Trophoblast cell (in vitro differentiated cells and primary cell): Measurements from ENCODE around the gene NUAK2.
A peak's percentile ranks its signal among the peaks of the same experiment; 100 is the strongest.

Source experiments
- DNase-seq, 2 donors: peaks; one replicate each; pipeline ENCODE4 v3.0.0-alpha.2; 2016
- H2AFZ ChIP-seq: 2 replicates; pipeline ENCODE4 v1.6.1; 2013; ENCODE audit warnings: low read length, moderate library complexity, mild to moderate bottlenecking; ENCODE audit not compliant: insufficient read depth, poor library complexity
- H2AK5ac ChIP-seq: 2 replicates; pipeline ENCODE4 v1.6.1; 2013; ENCODE audit warnings: mild to moderate bottlenecking, low read length
- H2BK120ac ChIP-seq: 2 replicates; pipeline ENCODE4 v1.6.1; 2013; ENCODE audit warnings: low read length, mild to moderate bottlenecking, moderate library complexity; ENCODE audit not compliant: insufficient read depth, poor library complexity
- H2BK12ac ChIP-seq: 2 replicates; pipeline ENCODE4 v1.6.1; 2013; ENCODE audit warnings: mild to moderate bottlenecking, low read length, moderate library complexity
- H2BK5ac ChIP-seq: 2 replicates; pipeline ENCODE4 v1.6.1; 2013; ENCODE audit warnings: low read length, low read depth, moderate library complexity, mild to moderate bottlenecking; ENCODE audit not compliant: poor library complexity
- H3K14ac ChIP-seq: 2 replicates; pipeline ENCODE4 v1.6.1; 2013; ENCODE audit warnings: mild to moderate bottlenecking, low read length
- H3K18ac ChIP-seq: 2 replicates; pipeline ENCODE4 v1.6.1; 2013; ENCODE audit warnings: mild to moderate bottlenecking, low read length
- H3K23ac ChIP-seq: 2 replicates; pipeline ENCODE4 v1.6.1; 2013; ENCODE audit warnings: low read length
- H3K27ac ChIP-seq: 2 replicates; pipeline ENCODE4 v1.5.1; 2013; ENCODE audit warnings: low read depth, mild to moderate bottlenecking, inconsistent platforms, low read length, moderate library complexity
- H3K27me3 ChIP-seq: 2 replicates; pipeline ENCODE4 v1.6.1; 2013; ENCODE audit warnings: inconsistent platforms, mild to moderate bottlenecking, low read length, moderate library complexity; ENCODE audit not compliant: insufficient read depth
- H3K36me3 ChIP-seq, 2 experiments: 1 replicate in 1 of 2; 2 replicates in 1 of 2; pipeline ENCODE4 v1.6.1; 2013; ENCODE audit warnings: low read length in 2 of 2, mild to moderate bottlenecking in 2 of 2, moderate library complexity in 1 of 2; ENCODE audit not compliant: insufficient read depth in 2 of 2, control insufficient read depth in 1 of 2
- H3K4ac ChIP-seq: 2 replicates; pipeline ENCODE4 v1.6.1; 2013; ENCODE audit warnings: low read depth, mild to moderate bottlenecking, low read length, moderate library complexity
- H3K4me1 ChIP-seq, 2 experiments: 1 replicate in 1 of 2; 2 replicates in 1 of 2; pipeline ENCODE4 v1.6.1; 2013; ENCODE audit warnings: low read length in 2 of 2, mild to moderate bottlenecking in 2 of 2, moderate library complexity in 1 of 2; ENCODE audit not compliant: insufficient read depth in 2 of 2, control insufficient read depth in 1 of 2
- H3K4me2 ChIP-seq: 2 replicates; pipeline ENCODE4 v1.6.1; 2013; ENCODE audit warnings: inconsistent platforms, mild to moderate bottlenecking, low read length, moderate library complexity
- H3K4me3 ChIP-seq: 2 replicates; pipeline ENCODE4 v1.5.1; 2013; ENCODE audit warnings: mild to moderate bottlenecking, low read depth, low read length, inconsistent platforms
- H3K79me1 ChIP-seq: one replicate; pipeline ENCODE4 v1.6.1; 2013; ENCODE audit warnings: low read length
- H3K79me2 ChIP-seq: 2 replicates; pipeline ENCODE4 v1.6.1; 2013; ENCODE audit warnings: low read length, mild to moderate bottlenecking; ENCODE audit not compliant: control insufficient read depth, insufficient read depth, poor library complexity
- H3K9ac ChIP-seq: 2 replicates; pipeline ENCODE4 v1.6.1; 2013; ENCODE audit warnings: mild to moderate bottlenecking, low read length
- H3K9me3 ChIP-seq: 2 replicates; pipeline ENCODE4 v1.6.1; 2013; ENCODE audit warnings: low read depth, mild to moderate bottlenecking, control low read depth, inconsistent platforms, low read length; ENCODE audit not compliant: insufficient read depth
- H4K12ac ChIP-seq: 2 replicates; pipeline ENCODE4 v1.6.1; 2013; ENCODE audit warnings: low read depth, mild to moderate bottlenecking, low read length, moderate library complexity
- H4K8ac ChIP-seq: 2 replicates; pipeline ENCODE4 v1.6.1; 2013; ENCODE audit warnings: low read depth, mild to moderate bottlenecking, low read length, moderate library complexity
- H4K91ac ChIP-seq: one replicate; pipeline ENCODE4 v1.6.1; 2013; ENCODE audit warnings: low read depth, mild to moderate bottlenecking, low read length, moderate library complexity
- WGBS: extraction: QIAGEN DNeasy Blood & Tissue Kit; methylation state at CpG from one replicate; pipeline ENCODE4 v1.1.7; 2013; ENCODE audit warnings: missing lambda C conversion rate; ENCODE audit not compliant: insufficient read length, insufficient coverage; ENCODE audit errors: extremely low coverage; 5-methylcytosine and 5-hydroxymethylcytosine counted together

NUAK2 gene

DNA sequence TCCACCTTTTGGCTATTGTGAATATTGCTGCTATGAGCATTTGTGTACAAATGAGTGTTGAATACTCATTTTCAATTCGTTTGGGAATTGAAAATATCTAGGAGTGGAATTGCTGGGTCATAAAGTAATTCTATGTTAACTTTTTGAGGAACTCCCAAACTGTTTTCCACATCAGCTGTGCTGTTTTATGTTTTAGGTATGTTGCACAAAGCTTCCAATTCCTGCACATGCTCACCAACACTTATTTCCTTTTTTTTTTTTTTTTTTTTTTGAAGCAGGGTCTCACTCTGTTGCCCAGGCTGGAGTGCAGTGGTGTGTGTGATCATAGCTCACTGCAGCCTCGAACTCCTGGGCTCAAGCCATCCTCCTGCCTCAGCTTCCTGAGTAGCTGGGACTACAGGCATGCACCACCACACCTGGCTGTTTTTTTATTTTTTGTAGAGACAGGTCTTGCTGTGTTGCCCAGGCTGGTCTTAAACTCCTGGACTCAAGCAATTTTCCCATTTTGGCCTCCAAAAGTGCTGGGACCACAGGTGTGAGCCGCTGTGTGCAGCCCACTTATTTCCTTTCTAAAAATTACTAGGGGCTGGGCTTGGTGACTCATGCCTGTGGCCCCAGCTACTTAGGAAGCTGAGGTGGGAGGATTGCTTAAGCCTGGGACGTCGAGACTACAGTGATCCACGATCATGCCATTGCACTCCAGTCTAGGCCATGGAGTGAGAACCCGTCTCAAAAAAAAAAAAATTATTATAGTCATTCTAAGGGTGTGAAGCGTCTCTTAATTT lies 60.4 kb downstream of the NUAK2 start:
- H3K27ac ChIP-seq: no peak overlapping the region
- no peak overlapping the region for H4K91ac ChIP-seq
- H3K4ac ChIP-seq: no peak overlapping the region
- H3K4me3 ChIP-seq: no peak overlapping the region
- no peaks in the 10 kb centered on the region for H3K36me3 ChIP-seq
- no peaks in the 10 kb centered on the region for H3K79me2 ChIP-seq
- H4K8ac ChIP-seq: no peak overlapping the region
- no peak overlapping the region for H3K18ac ChIP-seq
- H2BK5ac ChIP-seq: no peak overlapping the region
- H2BK120ac ChIP-seq: no peak overlapping the region
- H3K9ac ChIP-seq: no peak overlapping the region
- H3K4me2 ChIP-seq: no peak overlapping the region
- no peak overlapping the region for H2BK12ac ChIP-seq
- H2AK5ac ChIP-seq: no peak overlapping the region
- peak in 1 of 2 donors; percentile 13 for DNase-seq
- H4K12ac ChIP-seq: no peak overlapping the region
- H3K9me3 ChIP-seq: no peaks in the 10 kb centered on the region
- no CpG with 5 or more reads among the region's 8 CpGs for WGBS
- no peak overlapping the region for H3K23ac ChIP-seq
- no peak overlapping the region for H3K14ac ChIP-seq
- H3K27me3 ChIP-seq: no peaks in the 10 kb centered on the region
- H3K79me1 ChIP-seq: peaks cover 11% of the 10 kb centered on the region
- peaks cover 16 to 24% of the 10 kb centered on the region in 2 experiments for H3K4me1 ChIP-seq
- no peak overlapping the region for H2AFZ ChIP-seq

DNA sequence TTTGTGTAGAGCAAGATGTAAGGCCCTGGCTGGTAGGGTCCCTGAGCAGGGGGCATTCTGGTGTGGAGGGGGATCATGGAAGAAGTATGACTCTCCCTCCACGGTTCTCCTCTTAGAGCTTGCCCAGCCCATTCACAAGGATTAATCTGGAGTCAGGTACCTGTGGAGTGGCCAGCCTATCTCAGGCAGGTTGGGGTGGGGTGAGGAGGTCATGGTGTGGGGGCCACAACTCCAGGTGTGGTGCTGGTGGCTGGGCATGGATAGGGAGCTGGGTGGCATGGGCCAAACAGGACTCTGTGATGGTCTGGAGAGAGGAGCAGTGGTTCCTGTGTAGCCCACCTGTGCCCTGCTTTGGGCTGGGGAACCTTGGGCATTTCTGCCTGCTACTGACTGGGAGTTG lies 61.5 kb downstream of the NUAK2 start:
- Histone ChIP-seq H2BK5ac (no peak overlapping the region), H3K9me3 (no peaks in the 10 kb centered on the region), H2BK120ac (peak overlapping the region; percentile 53), H3K18ac (no peak overlapping the region), H4K12ac (no peak overlapping the region), H3K4me1 (peaks cover 16 to 24% of the 10 kb centered on the region in 2 experiments), H2AFZ (no peak overlapping the region), H3K23ac (no peak overlapping the region), H4K8ac (no peak overlapping the region), H4K91ac (peak overlapping the region; percentile 64), H2BK12ac (peak overlapping the region; percentile 32), H3K14ac (no peak overlapping the region), H3K4me2 (no peak overlapping the region), H3K4me3 (no peak overlapping the region), H3K79me2 (no peaks in the 10 kb centered on the region), H3K27ac (no peak overlapping the region), H3K9ac (no peak overlapping the region), H3K36me3 (no peaks in the 10 kb centered on the region), H3K4ac (no peak overlapping the region), H2AK5ac (peak overlapping the region; percentile 33), H3K79me1 (peaks cover 11% of the 10 kb centered on the region), H3K27me3 (no peaks in the 10 kb centered on the region)
- DNase-seq: no peak
- no CpG with 5 or more reads among the region's 1 CpG for whole genome bisulfite sequencing

DNA sequence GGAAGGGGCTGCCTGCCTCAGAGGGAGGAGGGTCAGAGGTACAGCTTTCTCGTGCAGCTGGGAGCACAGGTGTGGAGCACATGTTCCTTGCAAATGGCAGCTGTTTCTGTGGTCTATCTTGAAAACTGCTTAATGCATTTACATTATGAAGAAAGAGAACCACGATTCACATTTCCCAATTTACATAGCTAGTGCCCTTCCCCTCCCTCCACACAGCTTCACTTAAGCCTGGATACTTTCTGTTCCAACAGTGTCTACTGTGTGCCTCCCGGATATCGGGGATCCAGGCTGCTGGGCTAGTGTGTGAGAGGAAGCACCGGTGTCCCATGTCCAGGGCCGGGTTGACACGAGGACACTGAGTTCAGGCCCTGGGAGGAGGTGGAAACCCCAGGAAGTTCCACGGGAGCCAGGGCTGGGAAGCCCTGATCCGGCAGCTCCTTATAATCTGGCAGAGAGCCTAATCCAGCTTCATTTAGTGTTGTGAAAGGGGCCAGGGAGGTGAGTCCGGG lies 62.2 kb downstream of the NUAK2 start:
- Histone ChIP-seq H3K79me2 (no peaks in the 10 kb centered on the region), H3K18ac (peak overlapping the region; percentile 32), H4K8ac (no peak overlapping the region), H2AK5ac (peak overlapping the region; percentile 33), H3K14ac (peak overlapping the region; percentile 21), H3K4ac (no peak overlapping the region), H3K27me3 (no peaks in the 10 kb centered on the region), H3K9ac (no peak overlapping the region), H4K12ac (no peak overlapping the region), H3K4me1 (peaks cover 16 to 24% of the 10 kb centered on the region in 2 experiments), H3K27ac (no peak overlapping the region), H3K36me3 (no peaks in the 10 kb centered on the region), H3K4me2 (no peak overlapping the region), H3K9me3 (no peaks in the 10 kb centered on the region), H2BK5ac (peak overlapping the region; percentile 3), H2AFZ (no peak overlapping the region), H3K79me1 (peaks cover 11% of the 10 kb centered on the region), H3K4me3 (no peak overlapping the region), H4K91ac (peak overlapping the region; percentile 64), H2BK120ac (peak overlapping the region; percentile 53), H2BK12ac (peak overlapping the region; percentile 61), H3K23ac (no peak overlapping the region)
- no CpG with 5 or more reads among the region's 10 CpGs for WGBS
- DNase-seq: no peak

DNA sequence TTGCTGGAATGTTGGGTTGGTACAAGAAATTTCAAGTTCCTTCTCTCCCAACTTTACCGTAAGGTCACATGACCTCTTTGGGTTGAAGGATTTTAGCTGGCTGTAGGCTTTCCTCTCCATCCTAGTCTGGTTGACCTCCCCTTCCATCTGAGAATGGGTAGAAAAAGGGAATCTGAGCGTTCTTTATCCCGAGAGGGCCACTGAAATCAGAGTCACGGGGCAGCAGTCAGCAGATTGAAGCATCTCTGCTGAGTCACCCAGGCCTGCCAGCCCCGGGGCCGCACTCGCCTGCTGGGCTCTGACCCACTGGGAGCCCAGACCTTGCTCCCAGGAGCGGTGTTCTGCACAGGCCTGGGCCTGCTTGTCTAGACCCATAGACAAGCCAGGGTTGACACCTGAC lies 62.8 kb downstream of the NUAK2 start:
- WGBS: no CpG with 5 or more reads among the region's 8 CpGs
- Histone ChIP-seq H2BK5ac (no peak overlapping the region), H3K27me3 (no peaks in the 10 kb centered on the region), H3K4ac (no peak overlapping the region), H3K23ac (no peak overlapping the region), H2AK5ac (no peak overlapping the region), H3K18ac (no peak overlapping the region), H3K9me3 (no peaks in the 10 kb centered on the region), H3K4me1 (peaks cover 16 to 24% of the 10 kb centered on the region in 2 experiments), H3K36me3 (no peaks in the 10 kb centered on the region), H3K9ac (no peak overlapping the region), H3K27ac (peak overlapping the region; percentile 44), H2AFZ (peak overlapping the region; percentile 8), H3K79me1 (peaks cover 11% of the 10 kb centered on the region), H3K79me2 (no peaks in the 10 kb centered on the region), H4K8ac (no peak overlapping the region), H4K12ac (no peak overlapping the region), H3K4me3 (no peak overlapping the region), H2BK12ac (no peak overlapping the region), H2BK120ac (peak overlapping the region; percentile 67), H4K91ac (peak overlapping the region; percentile 68), H3K14ac (no peak overlapping the region), H3K4me2 (no peak overlapping the region)
- peak; percentile 24 to 27 for DNase-seq
